ENCODE data around the gene CWC22.
"Not testable (repeated sequence)": the region's sequence is repeated elsewhere in the genome, so short reads cannot be mapped to it uniquely, and the experiment has no call there.

CWC22 gene

DNA sequence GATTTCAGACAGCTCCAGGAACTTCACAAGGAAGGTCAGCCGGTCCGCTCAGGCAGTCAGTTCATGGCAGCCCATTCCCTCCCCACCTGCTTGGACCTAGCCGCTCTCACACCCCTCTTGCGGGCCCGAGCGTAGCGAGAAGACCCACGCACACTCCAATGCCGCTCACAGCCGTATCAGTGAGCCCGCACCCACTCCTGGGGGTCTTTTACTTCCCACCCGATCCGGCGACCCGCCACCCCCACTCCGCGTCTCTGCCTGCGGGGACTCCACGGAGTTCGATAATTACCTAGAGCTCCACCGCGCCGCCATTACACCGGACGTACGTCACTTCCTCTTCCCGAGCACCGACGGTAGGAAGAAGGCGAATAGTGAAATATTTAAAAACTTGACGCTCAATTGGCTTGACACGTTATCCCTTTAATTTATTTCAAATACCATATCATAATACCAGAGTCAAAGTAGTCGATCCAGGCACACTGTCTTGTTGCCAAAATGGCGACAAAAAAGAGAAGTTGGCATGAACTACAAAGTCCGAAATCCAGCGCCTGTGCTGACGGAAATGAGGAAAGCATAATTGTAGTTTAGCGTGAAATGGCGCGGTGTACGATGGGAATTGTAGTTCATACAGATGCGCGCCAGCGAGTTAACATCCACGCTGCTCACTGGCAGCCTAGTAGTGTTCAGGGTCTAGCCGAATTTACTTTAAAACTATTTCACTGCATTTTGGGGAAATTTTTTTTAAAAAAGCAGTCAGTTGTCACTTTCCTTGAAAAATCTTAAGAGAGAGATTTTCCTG is at the start of gene CWC22:
CWC22 (minus strand) TSS at position 517 of the 799 bp plus-strand sequence. CDS start 13,956 bp downstream, outside the sequence.
- peak; percentile 68 for DNase-seq (ENCODE audit: low spot score)

- no peak for DNase-seq (ENCODE audit: low spot score)
These were observed 49.4 kb upstream of the CWC22 start for GRCh38 chr2:180056367-180057118.

DNA sequence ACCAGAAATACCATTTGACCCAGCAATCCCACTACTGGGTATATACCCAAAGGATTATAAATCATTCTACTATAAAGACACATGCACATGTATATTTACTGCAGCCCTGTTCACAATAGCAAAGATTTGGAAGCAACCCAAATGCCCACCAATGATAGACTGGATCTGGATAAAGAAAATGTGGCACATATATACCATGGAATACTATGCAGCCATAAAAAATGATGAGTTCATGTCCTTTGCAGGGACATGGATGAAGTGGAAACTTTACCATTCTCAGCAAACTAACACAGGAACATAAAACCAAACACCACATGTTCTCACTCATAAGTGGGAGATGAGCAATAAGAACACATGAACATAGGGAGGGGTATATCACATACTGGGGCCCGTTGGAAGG is 47.5 kb upstream of the CWC22 start:
- not testable (repeated sequence) for DNase-seq (ENCODE audit: low spot score)

DNA sequence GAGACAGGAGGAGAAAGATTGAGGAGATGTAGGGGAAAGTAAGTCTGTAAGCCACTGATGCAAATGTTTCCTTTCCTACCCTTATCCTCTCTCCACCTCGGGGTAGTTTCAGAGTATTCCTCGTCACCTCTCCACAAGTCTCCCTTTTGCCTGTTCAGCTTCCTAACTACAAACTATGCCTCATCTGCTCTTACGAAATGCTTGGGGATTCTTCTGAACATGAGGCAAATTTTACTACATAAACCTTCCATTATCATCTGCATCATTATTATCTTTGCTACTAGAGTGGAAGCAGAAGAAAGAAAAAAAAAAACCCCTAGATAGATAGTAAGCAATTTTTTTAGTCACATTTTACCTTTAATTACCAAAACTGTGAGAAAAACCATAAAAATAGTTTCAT is 43.1 kb upstream of the CWC22 start:
- no peak for DNase-seq (ENCODE audit: low spot score)

GRCh38 chr2:180048251-180048650 is 41.2 kb upstream of the CWC22 start:
- no peak for DNase-seq (ENCODE audit: low spot score)

DNA sequence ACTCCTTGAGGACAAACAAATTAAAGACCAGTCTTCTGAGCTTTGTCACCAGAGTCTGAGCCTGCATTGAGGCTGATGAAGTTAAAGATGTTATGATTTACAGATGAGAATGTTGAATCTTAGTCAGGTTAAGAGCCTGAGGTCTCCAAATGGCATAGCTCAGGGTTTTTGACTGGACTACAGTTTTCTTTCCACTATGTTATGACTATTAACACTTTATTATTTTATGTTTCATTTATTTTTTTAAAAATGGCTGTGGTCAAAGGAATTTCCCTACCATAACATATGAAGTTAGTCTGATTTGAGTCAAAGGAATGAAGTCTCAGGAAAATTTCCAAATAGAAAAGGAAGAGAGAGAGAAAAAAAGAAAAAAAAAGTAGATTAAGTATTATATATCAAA is 39.7 kb upstream of the CWC22 start:
- DNase-seq (ENCODE audit: low spot score) = no peak

DNA sequence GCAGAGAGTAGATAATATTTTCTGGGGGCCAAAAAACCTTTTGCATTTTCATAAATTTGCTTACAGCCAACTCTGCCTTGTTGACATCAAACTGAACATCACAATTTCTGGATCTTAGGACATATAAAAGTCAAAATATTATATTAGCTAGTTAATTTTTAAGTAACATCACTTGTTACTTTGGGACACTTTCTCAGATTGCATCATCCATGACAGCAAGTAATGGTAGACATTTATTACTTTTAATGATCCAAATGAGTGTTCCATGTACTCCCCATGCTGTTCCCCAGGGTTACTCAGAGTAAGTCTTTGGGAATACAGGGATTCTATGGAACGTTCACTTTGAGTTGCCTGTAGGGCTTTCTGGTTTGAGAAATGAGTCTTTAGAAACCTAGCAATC is 39.1 kb upstream of the CWC22 start:
- DNase-seq (ENCODE audit: low spot score) = no peak

DNA sequence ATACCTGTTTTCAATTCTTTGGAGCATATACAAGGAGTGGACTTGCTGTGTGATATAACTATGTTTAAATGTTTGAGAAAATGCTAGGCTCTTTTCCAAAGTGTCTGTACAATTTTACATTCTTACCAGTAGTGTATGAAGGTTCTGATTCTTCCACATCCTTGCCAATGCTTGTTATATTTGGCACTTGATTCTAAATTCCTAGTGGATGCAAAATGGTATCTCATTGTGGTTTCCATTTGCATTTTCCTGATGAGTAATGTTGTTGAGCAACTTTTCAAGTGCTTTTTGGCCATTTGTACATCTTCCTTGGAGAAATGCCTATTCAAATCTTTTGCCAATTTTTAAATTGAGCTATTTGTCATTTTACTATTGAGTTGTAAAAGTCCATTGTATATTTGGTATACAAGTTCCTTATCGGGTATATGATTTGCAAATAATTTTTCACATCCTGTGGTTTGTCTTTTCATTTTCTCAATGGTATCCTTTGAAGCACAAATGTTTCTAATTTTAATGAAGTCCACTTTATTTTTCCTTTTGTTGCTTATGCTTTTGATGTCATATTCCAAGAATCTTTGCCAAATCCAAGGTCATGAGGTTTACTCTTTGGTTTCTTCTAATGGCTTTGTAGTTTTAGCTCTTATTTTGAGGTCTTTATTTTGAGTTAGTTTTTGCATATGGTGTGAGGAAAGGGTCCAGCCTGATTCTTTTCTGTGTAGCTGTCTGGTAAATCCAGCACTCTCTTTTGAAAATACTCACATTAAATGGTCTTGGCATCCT is 33.2 kb upstream of the CWC22 start:
- DNase-seq (ENCODE audit: low spot score) = peak; percentile 24

GRCh38 chr2:180038997-180039396 is 31.9 kb upstream of the CWC22 start:
- no peak for DNase-seq (ENCODE audit: low spot score)

- peak; percentile 32 for DNase-seq (ENCODE audit: low spot score)
These were observed 27.1 kb upstream of the CWC22 start for GRCh38 chr2:180033993-180034894.

DNA sequence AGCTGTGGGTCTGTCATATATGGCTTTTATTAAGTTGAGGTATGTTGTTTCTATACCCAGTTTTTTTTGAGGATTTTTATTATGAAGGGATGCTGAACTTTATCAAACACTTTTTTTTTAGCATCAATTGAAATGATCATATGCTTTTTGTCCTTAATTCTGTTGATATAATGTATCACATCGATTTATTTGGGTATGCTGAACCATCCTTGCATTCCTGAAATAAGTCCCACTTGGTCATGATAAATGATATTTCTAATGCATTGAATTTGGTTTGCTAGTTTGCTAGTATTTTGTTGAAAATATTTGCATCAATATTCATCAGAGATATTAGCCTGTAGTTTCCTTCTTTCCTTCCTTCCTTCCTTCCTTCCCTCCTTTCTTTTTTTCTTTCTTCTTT is 22.5 kb upstream of the CWC22 start:
- DNase-seq (ENCODE audit: low spot score) = no peak

DNA sequence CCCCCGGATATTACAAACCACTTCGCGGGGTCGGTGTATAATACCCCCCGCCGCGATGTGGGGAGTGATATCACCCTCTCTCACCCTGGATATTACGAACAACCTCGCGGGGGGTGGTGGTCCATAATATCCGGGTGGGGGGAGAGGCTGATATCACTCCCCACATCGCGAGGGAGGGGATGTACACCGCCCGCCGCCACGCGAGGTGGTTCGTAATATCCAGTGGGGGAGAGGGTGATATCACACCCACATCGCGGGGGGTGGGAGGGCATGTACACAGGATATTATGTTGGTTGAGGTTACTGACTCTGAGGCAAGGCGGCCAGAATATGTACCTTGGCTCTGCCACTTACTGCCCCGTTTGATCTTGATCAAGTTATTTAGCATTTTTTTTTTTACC is 14.8 kb upstream of the CWC22 start:
- DNase-seq (ENCODE audit: low spot score) = no peak

DNA sequence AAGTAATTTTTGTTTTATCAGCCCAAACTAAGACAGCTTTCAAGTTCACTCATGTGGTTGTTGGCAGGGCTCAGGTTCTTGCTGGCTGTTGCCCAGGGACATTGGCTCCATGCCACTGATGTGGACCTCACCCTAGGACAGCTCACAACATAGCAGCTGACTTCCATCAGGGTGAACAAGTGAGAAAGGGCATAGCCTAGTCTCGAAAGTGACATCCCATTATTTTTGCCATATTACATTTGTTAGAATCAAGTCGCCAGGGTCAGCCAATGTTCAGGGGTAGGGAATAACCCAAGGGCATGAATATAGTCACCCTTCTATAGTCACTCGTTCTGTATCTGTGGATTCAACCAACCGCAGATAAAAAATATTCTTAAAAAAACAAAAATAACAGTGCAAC is 10.7 kb upstream of the CWC22 start:
- DNase-seq (ENCODE audit: low spot score) = no peak

DNA sequence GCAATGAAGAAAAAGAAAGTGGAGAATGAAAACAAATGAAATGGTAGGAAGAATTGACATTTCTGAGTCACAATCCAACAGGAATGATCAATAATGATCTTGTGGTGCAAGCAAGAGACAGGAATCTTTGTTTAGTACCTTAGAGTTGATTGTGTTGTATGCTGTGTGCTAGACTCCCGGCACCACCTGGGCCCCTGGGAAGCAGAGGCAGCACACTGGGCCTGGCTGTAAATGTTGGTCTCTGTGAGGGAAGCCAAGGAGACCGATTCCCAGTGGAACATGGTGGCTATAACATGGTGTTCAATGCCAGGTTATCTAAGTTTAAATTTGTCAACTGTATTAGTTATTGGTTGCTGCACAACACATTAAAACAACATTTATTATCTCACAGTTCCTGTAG is 9.8 kb upstream of the CWC22 start:
- no peak for DNase-seq (ENCODE audit: low spot score)

- no peak for DNase-seq (ENCODE audit: low spot score)
These were observed 9.0 kb upstream of the CWC22 start for GRCh38 chr2:180015951-180016709.

DNA sequence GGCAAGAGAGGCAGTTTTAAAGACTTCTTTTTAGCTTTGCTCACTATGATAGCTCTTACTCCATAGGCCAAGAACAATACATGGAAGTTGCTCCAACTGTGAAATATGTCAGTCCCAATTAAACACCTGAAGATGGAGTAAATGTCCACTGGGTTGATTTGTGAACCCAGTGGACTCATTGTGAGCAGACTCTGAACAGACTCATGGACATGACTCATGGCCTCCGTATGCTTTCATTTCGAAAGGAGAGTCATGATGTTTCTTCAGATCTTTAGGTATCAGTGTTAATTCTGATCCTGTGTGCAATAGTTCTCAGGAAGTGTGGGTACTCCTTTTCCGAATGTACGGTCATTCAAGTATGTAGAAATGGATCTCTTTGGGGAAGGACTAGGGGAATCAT is 5.4 kb upstream of the CWC22 start:
- no peak for DNase-seq (ENCODE audit: low spot score)

- no peak for DNase-seq (ENCODE audit: low spot score)
These were observed 3.6 kb upstream of the CWC22 start for GRCh38 chr2:180010701-180011100.

DNA sequence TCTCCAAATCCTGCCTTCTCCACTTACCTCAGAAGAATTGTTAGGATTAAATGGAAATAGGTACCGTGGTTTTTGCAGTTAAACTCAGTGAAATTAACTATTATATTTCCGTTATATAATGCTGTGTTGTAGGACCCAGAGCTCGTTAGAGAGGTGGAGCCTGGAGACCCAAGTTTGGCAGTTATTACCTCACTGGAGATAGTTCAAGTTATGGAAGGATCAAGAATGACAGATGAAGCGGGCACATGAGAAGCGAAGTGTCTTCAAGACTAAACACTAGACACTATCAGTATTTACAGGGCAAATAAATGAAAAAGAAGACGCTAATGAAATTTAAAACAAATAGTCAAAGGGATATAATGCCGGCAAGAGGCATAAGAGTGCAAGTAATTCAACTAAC is 866 bp downstream of the CWC22 start:
- DNase-seq (ENCODE audit: low spot score) = no peak

GRCh38 chr2:180005465-180005864 is 1.6 kb downstream of the CWC22 start:
- not testable (repeated sequence) for DNase-seq (ENCODE audit: low spot score)

DNA sequence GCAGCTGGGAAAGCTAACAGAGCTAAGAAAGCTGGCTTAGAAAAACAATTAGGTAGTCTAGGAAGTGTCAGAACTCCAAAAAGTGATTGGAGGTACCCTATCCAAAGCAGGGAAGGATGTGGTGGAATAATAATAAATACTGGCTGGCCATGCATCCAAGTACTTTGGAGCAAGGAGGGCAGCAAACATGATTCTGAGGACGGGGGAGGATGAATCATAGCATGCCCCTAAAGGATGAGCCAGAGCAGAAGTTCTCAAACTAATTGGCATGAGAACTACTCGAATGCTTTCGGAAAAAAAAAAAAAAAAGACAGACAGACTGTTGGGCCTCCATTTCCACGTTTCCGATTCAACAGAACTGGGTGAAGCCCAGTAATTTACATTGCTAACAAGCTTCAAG is 2.4 kb downstream of the CWC22 start:
- DNase-seq (ENCODE audit: low spot score) = no peak

- DNase-seq (ENCODE audit: low spot score) = no peak
These were observed 3.5 kb downstream of the CWC22 start for GRCh38 chr2:180003559-180003958.

All from COLO829 (cell line).